Measurements from ENCODE around the gene SLC17A4. TPM values are rescaled to one million over a fixed set of nuclear protein-coding genes. Genes with fewer than 3 reads are reported as not detected.

Gene SLC17A4
- total and polyA plus RNA-seq, 2 of the 13 experiments (the other 11 are each of a cell fraction or from before 2014, with no cell fraction given) = 0.07 TPM; not detected in 1

DNA sequence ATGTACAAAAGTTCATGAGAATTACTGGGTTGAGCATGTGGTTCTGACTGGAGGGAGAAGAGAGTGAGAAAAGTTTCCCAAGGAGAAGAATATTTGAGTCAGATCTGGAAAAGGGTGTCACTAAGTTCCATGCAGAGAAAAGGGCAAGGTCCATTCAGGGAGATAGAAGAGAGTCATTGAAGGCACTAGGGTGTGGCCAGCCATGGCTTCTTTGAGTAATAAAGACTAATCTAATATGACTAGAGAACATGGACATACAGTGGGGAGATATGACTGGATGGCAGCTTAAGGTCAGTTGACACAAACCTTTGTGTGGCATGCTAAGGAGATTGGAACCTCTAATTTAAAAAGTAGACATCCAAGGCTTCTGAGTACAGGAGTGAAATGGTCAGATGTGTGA is 10.7 kb upstream of the SLC17A4 start:
- Histone ChIP-seq H3K9ac (ENCODE audit: insufficient read depth, low read depth, low read length) (no peak overlapping the region), H3K27me3 (ENCODE audit: control insufficient read depth in 1 of 2, insufficient read depth in 2 of 2, low read length in 2 of 2) (no peaks in the 10 kb centered on the region), H3K27ac (ENCODE audit: extremely low read length, insufficient read depth, low read length) (no peak overlapping the region), H3K4me3 (replicated peaks in 1 of 3; ENCODE audit: insufficient read depth in 1 of 3, low read depth in 2 of 3, low read length in 3 of 3) (no peak overlapping the region), H3K79me2 (ENCODE audit: insufficient read depth, low read length) (no peaks in the 10 kb centered on the region), H3K4me1 (ENCODE audit: insufficient read depth, low read length) (peaks cover 39% of the 10 kb centered on the region), H2AFZ (ENCODE audit: low read length) (no peak overlapping the region), H3K4me2 (ENCODE audit: low read depth, low read length) (no peak overlapping the region), H3K9me3 (ENCODE audit: low read length) (no peaks in the 10 kb centered on the region), H4K20me1 (ENCODE audit: insufficient read depth, low read length) (no peaks in the 10 kb centered on the region), H3K36me3 (replicated peaks in 1 of 2; ENCODE audit: control insufficient read depth in 1 of 2, insufficient read depth in 2 of 2, low read length in 2 of 2) (no peaks in the 10 kb centered on the region)
- ATAC-seq (no peak), FAIRE-seq (no peak), DNase-seq (ENCODE audit: low spot score) (no peak)
- intact Hi-C loops (cut with micrococcal nuclease; ENCODE audit: unreplicated experiment) (no loop called here), in situ Hi-C loops (cut with HindIII; ENCODE audit: extremely low pct_ligation_motif_present, low pct_unique_long_range_greater_than_20kb) (no loop called here)
- ChIA-PET POLR2A (no interaction called here), CTCF (ENCODE audit: low intra/inter-chr PET ratio, low total read pairs) (no interaction called here)
- no TSS peak for BruUV-seq (replicated peaks)
- no peak for TF ChIP-seq IKZF4 (CRISPR knock-in tag; IDR thresholded peaks at IDR 0.05; ENCODE audit: borderline replicate concordance, low read depth, not compliant biosample characterization)
- TF ChIP-seq, protein P1, sequence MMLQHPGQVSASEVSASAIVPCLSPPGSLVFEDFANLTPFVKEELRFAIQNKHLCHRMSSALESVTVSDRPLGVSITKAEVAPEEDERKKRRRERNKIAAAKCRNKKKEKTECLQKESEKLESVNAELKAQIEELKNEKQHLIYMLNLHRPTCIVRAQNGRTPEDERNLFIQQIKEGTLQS (CRISPR knock-in tag; IDR thresholded peaks at IDR 0.05) = no peak
- no peak for TF ChIP-seq ZNF350 (CRISPR knock-in tag; IDR thresholded peaks at IDR 0.05; ENCODE audit: borderline replicate concordance, low read depth)
- no peak for TF ChIP-seq PAF1 (CRISPR knock-in tag; IDR thresholded peaks at IDR 0.05)
- TF ChIP-seq ZNF777 (CRISPR knock-in tag; IDR thresholded peaks at IDR 0.05) = no peak
- TF ChIP-seq POLR2AphosphoS2 (IDR thresholded peaks at IDR 0.05; ENCODE audit: low read depth, low read length) = no peak
- no peak for TF ChIP-seq ASH2L (IDR thresholded peaks at IDR 0.05; ENCODE audit: insufficient read length, low read depth, low read length)
- TF ChIP-seq ARID3A (IDR thresholded peaks at IDR 0.05; ENCODE audit: low read depth, low read length) = no peak
- TF ChIP-seq, protein P2, sequence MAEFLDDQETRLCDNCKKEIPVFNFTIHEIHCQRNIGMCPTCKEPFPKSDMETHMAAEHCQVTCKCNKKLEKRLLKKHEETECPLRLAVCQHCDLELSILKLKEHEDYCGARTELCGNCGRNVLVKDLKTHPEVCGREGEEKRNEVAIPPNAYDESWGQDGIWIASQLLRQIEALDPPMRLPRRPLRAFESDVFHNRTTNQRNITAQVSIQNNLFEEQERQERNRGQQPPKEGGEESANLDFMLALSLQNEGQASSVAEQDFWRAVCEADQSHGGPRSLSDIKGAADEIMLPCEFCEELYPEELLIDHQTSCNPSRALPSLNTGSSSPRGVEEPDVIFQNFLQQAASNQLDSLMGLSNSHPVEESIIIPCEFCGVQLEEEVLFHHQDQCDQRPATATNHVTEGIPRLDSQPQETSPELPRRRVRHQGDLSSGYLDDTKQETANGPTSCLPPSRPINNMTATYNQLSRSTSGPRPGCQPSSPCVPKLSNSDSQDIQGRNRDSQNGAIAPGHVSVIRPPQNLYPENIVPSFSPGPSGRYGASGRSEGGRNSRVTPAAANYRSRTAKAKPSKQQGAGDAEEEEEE (CRISPR knock-in tag; IDR thresholded peaks at IDR 0.05; ENCODE audit: borderline replicate concordance) = no peak
- no peak for TF ChIP-seq NONO (IDR thresholded peaks at IDR 0.05)
- TF ChIP-seq NONO (CRISPR knock-in tag; conservative IDR thresholded peaks at IDR 0.05) = no peak
- TF ChIP-seq, protein P3, sequence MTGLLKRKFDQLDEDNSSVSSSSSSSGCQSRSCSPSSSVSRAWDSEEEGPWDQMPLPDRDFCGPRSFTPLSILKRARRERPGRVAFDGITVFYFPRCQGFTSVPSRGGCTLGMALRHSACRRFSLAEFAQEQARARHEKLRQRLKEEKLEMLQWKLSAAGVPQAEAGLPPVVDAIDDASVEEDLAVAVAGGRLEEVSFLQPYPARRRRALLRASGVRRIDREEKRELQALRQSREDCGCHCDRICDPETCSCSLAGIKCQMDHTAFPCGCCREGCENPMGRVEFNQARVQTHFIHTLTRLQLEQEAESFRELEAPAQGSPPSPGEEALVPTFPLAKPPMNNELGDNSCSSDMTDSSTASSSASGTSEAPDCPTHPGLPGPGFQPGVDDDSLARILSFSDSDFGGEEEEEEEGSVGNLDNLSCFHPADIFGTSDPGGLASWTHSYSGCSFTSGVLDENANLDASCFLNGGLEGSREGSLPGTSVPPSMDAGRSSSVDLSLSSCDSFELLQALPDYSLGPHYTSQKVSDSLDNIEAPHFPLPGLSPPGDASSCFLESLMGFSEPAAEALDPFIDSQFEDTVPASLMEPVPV (CRISPR knock-in tag; IDR thresholded peaks at IDR 0.05) = no peak
- no peak for TF ChIP-seq HDAC6 (IDR thresholded peaks at IDR 0.05; ENCODE audit: low read depth, low read length)
- TF ChIP-seq, protein P4, sequence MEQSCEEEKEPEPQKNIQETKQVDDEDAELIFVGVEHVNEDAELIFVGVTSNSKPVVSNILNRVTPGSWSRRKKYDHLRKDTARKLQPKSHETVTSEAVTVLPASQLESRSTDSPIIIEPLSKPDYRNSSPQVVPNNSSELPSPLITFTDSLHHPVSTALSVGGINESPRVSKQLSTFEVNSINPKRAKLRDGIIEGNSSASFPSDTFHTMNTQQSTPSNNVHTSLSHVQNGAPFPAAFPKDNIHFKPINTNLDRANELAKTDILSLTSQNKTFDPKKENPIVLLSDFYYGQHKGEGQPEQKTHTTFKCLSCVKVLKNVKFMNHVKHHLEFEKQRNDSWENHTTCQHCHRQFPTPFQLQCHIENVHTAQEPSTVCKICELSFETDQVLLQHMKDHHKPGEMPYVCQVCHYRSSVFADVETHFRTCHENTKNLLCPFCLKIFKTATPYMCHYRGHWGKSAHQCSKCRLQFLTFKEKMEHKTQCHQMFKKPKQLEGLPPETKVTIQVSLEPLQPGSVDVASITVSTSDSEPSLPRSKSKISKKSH (CRISPR knock-in tag; IDR thresholded peaks at IDR 0.05; ENCODE audit: borderline replicate concordance) = no peak
- no peak for TF ChIP-seq ZFP62 (CRISPR knock-in tag; IDR thresholded peaks at IDR 0.05)
- no peak for TF ChIP-seq ZNF468 (CRISPR knock-in tag; IDR thresholded peaks at IDR 0.05)

Measured in HepG2 (cell line).